H1 (cell line): ENCODE results near the gene KLHL41. TPM values are rescaled to one million over a fixed set of nuclear protein-coding genes. Genes with fewer than 3 reads are reported as not detected.

Source experiments
- CTCF ChIA-PET: fragments of 300-600 bp; sonication (Branson Sonifier 250); formaldehyde crosslinking; loops from one replicate; lab custom pipeline; 2021; ENCODE audit not compliant: partially characterized antibody; lab: Charles Lee
- POLR2A ChIA-PET: fragments of 300-600 bp; sonication (Branson Sonifier 250); formaldehyde crosslinking; loops from one replicate; lab custom pipeline; 2021; ENCODE audit warnings: inconsistent platforms; ENCODE audit not compliant: partially characterized antibody; lab: Charles Lee
- DNase-seq, 2 experiments: peaks; one replicate each; pipeline versions ENCODE4 v3.0.0 to v3.0.0-alpha.2; 2010 to 2022; ENCODE audit warnings: low spot score in 2 of 2, low read depth in 1 of 2, mixed read lengths in 1 of 2
- FAIRE-seq: peaks from 2 replicates; lab custom pipeline; 2011; peaks lifted over from hg19 to GRCh38; lab: Jason Lieb, UNC
- H2AFZ ChIP-seq: 2 replicates; pipeline ENCODE4 v1.8.1; 2012; ENCODE audit warnings: low read length, inconsistent platforms
- H2AK5ac ChIP-seq: 2 replicates; pipeline ENCODE4 v1.6.1; 2013; ENCODE audit warnings: low read depth, low read length
- H2BK120ac ChIP-seq: replicated peaks from 2 replicates; pipeline ENCODE3; 2013; ENCODE audit warnings: low read depth, low read length, inconsistent platforms
- H2BK12ac ChIP-seq: 2 replicates; pipeline ENCODE4 v1.6.1; 2013; ENCODE audit warnings: low read depth, low read length
- H2BK15ac ChIP-seq: 2 replicates; pipeline ENCODE4 v1.6.1; 2013; ENCODE audit warnings: low read length
- H2BK20ac ChIP-seq: 2 replicates; pipeline ENCODE4 v1.6.1; 2013; ENCODE audit warnings: low read length
- H2BK5ac ChIP-seq: 2 replicates; pipeline ENCODE4 v1.6.1; 2013; ENCODE audit warnings: low read depth, low read length
- H3K14ac ChIP-seq: 2 replicates; pipeline ENCODE4 v1.6.1; 2013; ENCODE audit warnings: inconsistent platforms; ENCODE audit not compliant: insufficient read length
- H3K18ac ChIP-seq: 2 replicates; pipeline ENCODE4 v1.6.1; 2013; ENCODE audit warnings: low read length; ENCODE audit errors: extremely low read depth
- H3K23ac ChIP-seq: 2 replicates; pipeline ENCODE4 v1.6.1; 2013; ENCODE audit warnings: inconsistent platforms; ENCODE audit not compliant: insufficient read length
- H3K23me2 ChIP-seq: 2 replicates; pipeline ENCODE4 v1.6.1; 2013; ENCODE audit warnings: low read depth, low read length
- H3K27ac ChIP-seq: 2 replicates; pipeline ENCODE4 v1.6.1; 2011; ENCODE audit warnings: low read depth, low read length, inconsistent platforms
- H3K27me3 ChIP-seq, 4 experiments: replicated peaks in 1 of 4; 1 replicate in 1 of 4; 2 replicates in 3 of 4; pipeline versions ENCODE4 v1.6.1 to v1.8.1; 2011 to 2013; ENCODE audit warnings: low read length in 3 of 4, mild to moderate bottlenecking in 3 of 4, inconsistent platforms in 2 of 4, mixed read lengths in 2 of 4, moderate library complexity in 1 of 4; ENCODE audit not compliant: control insufficient read depth in 3 of 4, insufficient read depth in 3 of 4; ENCODE audit errors: extremely low read depth in 1 of 4
- H3K36me3 ChIP-seq, 4 experiments: 2 replicates each; pipeline versions ENCODE4 v1.6.1 to v1.8.1; 2011 to 2013; ENCODE audit warnings: mild to moderate bottlenecking in 4 of 4, low read length in 3 of 4, moderate library complexity in 2 of 4, control low read depth in 1 of 4, inconsistent platforms in 1 of 4; ENCODE audit not compliant: insufficient read depth in 4 of 4, control insufficient read depth in 2 of 4
- H3K4ac ChIP-seq: replicated peaks from 2 replicates; pipeline ENCODE3; 2013; ENCODE audit warnings: low read length, low read depth, mixed read lengths, inconsistent platforms; ENCODE audit not compliant: insufficient read length
- H3K4me1 ChIP-seq, 4 experiments: replicated peaks in 1 of 4; 1 replicate in 1 of 4; 2 replicates in 3 of 4; pipeline versions ENCODE4 v1.6.1 to v1.8.1; 2011 to 2013; ENCODE audit warnings: low read length in 3 of 4, inconsistent platforms in 2 of 4, mixed read lengths in 1 of 4; ENCODE audit not compliant: insufficient read depth in 4 of 4, control insufficient read depth in 3 of 4
- H3K4me2 ChIP-seq, 2 experiments: 2 replicates each; pipeline versions ENCODE4 v1.6.1 to v1.8.1; 2011 to 2013; ENCODE audit warnings: low read depth in 2 of 2, low read length in 2 of 2, control low read depth in 1 of 2, inconsistent platforms in 1 of 2, mild to moderate bottlenecking in 1 of 2; ENCODE audit not compliant: insufficient read depth in 1 of 2
- H3K4me3 ChIP-seq, 4 experiments: fragments of 200-600, 300-600 bp in 1 of 4; sonication (generic), shearing (Covaris generic), sonication (Bioruptor Twin) in 1 of 4; 2 replicates each; pipeline versions ENCODE4 v1.5.1 to v1.8.1; 2011 to 2016; ENCODE audit warnings: low read length in 4 of 4, low read depth in 3 of 4, control low read depth in 2 of 4, inconsistent platforms in 2 of 4, mild to moderate bottlenecking in 2 of 4, mixed read lengths in 1 of 4, moderate library complexity in 1 of 4; ENCODE audit not compliant: insufficient read depth in 2 of 4; ENCODE audit errors: extremely low read depth in 1 of 4
- H3K56ac ChIP-seq: replicated peaks from 2 replicates; pipeline ENCODE3; 2013; ENCODE audit warnings: low read depth, mild to moderate bottlenecking, mixed read lengths, low read length, inconsistent platforms; ENCODE audit not compliant: insufficient read length
- H3K79me1 ChIP-seq: 2 replicates; pipeline ENCODE4 v1.6.1; 2013; ENCODE audit warnings: low read depth, low read length, control low read depth
- H3K79me2 ChIP-seq, 2 experiments: 2 replicates each; pipeline versions ENCODE4 v1.6.1 to v1.8.1; 2012 to 2013; ENCODE audit warnings: low read length in 2 of 2, mild to moderate bottlenecking in 2 of 2, inconsistent platforms in 1 of 2; ENCODE audit not compliant: insufficient read depth in 2 of 2, control insufficient read depth in 1 of 2
- H3K9ac ChIP-seq, 4 experiments: replicated peaks in 1 of 4; 1 replicate in 1 of 4; 2 replicates in 3 of 4; pipeline versions ENCODE4 v1.6.1 to v1.8.1; 2011 to 2013; ENCODE audit warnings: low read depth in 3 of 4, low read length in 3 of 4, control low read depth in 2 of 4, mild to moderate bottlenecking in 2 of 4, moderate library complexity in 2 of 4, inconsistent platforms in 1 of 4; ENCODE audit errors: extremely low read depth in 1 of 4
- H3K9me3 ChIP-seq, 2 experiments: 2 replicates each; pipeline versions ENCODE4 v1.6.1 to v1.8.1; 2012 to 2013; ENCODE audit warnings: mild to moderate bottlenecking in 2 of 2, moderate library complexity in 2 of 2, control low read depth in 1 of 2, inconsistent platforms in 1 of 2, low read depth in 1 of 2, low read length in 1 of 2, mixed read lengths in 1 of 2; ENCODE audit not compliant: insufficient read depth in 2 of 2
- H4K20me1 ChIP-seq, 2 experiments: replicated peaks in 1 of 2; 2 replicates each; pipeline versions ENCODE3 to v1.8.1; 2011 to 2013; ENCODE audit warnings: inconsistent platforms in 2 of 2, low read length in 2 of 2, mild to moderate bottlenecking in 1 of 2; ENCODE audit not compliant: insufficient read depth in 2 of 2, control insufficient read depth in 1 of 2
- H4K5ac ChIP-seq: 2 replicates; pipeline ENCODE4 v1.6.1; 2013; ENCODE audit warnings: low read length, low read depth, mixed read lengths, inconsistent platforms; ENCODE audit not compliant: insufficient read length
- H4K8ac ChIP-seq: 2 replicates; pipeline ENCODE4 v1.8.0; 2013; ENCODE audit warnings: mild to moderate bottlenecking, moderate library complexity, low read length, inconsistent platforms; ENCODE audit not compliant: insufficient read depth; ENCODE audit errors: extremely low read depth
- H4K91ac ChIP-seq: replicated peaks from 2 replicates; pipeline ENCODE3; 2013; ENCODE audit warnings: low read length, mixed read lengths, inconsistent platforms; ENCODE audit not compliant: insufficient read length
- CREB1 ChIP-seq: IDR thresholded peaks from 2 replicates; pipeline ENCODE4 v1.6.1; 2012; ENCODE audit warnings: inconsistent platforms
- FOSL1 ChIP-seq: IDR thresholded peaks from 2 replicates; pipeline ENCODE4 v1.6.1; 2011; ENCODE audit warnings: mild to moderate bottlenecking, low read depth, low read length, moderate library complexity; ENCODE audit not compliant: insufficient read depth
- GABPA ChIP-seq: IDR thresholded peaks from 2 replicates; pipeline ENCODE4 v1.6.1; 2011; ENCODE audit warnings: mild to moderate bottlenecking, low read length, moderate library complexity, borderline replicate concordance; ENCODE audit not compliant: insufficient read depth
- KDM4A ChIP-seq: IDR thresholded peaks from one replicate; pipeline ENCODE4 v1.7.1; 2012; ENCODE audit warnings: low read depth, mild to moderate bottlenecking, moderate library complexity, low read length, inconsistent platforms; ENCODE audit not compliant: severe bottlenecking
- SIRT6 ChIP-seq: IDR thresholded peaks from one replicate; pipeline ENCODE4 v1.7.1; 2012; ENCODE audit warnings: low read length, inconsistent platforms
- SP4 ChIP-seq: IDR thresholded peaks from 2 replicates; pipeline ENCODE4 v1.6.1; 2012; ENCODE audit warnings: low read length, inconsistent platforms
- WGBS, 2 experiments: shearing (Covaris generic) in 1 of 2; methylation state at CpG; one replicate each; pipeline versions ENCODE4 v1.1.6 to v1.1.7; 2013 to 2015; ENCODE audit warnings: low lambda C conversion rate in 2 of 2, mixed read lengths in 2 of 2, inconsistent platforms in 1 of 2, low coverage in 1 of 2, missing lambda C conversion rate in 1 of 2; ENCODE audit not compliant: insufficient replicate concordance in 2 of 2, insufficient coverage in 1 of 2, insufficient read length in 1 of 2; ENCODE audit errors: extremely low coverage in 1 of 2, missing lambda C conversion rate in 1 of 2; 5-methylcytosine and 5-hydroxymethylcytosine counted together
- polyA plus RNA-seq, 7 experiments: library from polyadenylated mRNA; depleted of rRNA in 3 of 7; stranded (reverse) in 5 of 7; unstranded in 2 of 7; fragments of >200 nt in 5 of 7; fragments of 200-250 nt in 2 of 7; gene quantifications; 1 replicate in 5 of 7; 2 replicates in 1 of 7; 4 replicates in 1 of 7; pipeline versions ENCODE4 v1.2.1 to v1.2.3, GENCODE V29; 2011 to 2013; ENCODE audit warnings: missing spikeins in 2 of 7, mixed read lengths in 2 of 7
- total RNA-seq: library from RNA; stranded (reverse); fragmentation: NEBNext Ultra II Directional; extraction: Animal tissue kit (Norgen Biotek cat#: 25700); gene quantifications from 2 replicates; pipeline ENCODE4 v1.2.1, GENCODE V29; 2021

KLHL41 gene
- total and polyA plus RNA-seq, 2 of the 8 experiments (the other 6 are each of a cell fraction or from before 2014, with no cell fraction given) = not detected

GRCh38 chr2:169510496-169510895, 994 bp downstream of the KLHL41 start:
- Histone ChIP-seq H3K56ac (no peak overlapping the region), H3K4ac (no peak overlapping the region), H2BK20ac (no peak overlapping the region), H3K4me2 (no peak overlapping the region), H3K79me1 (no peaks in the 10 kb centered on the region), H2BK120ac (no peak overlapping the region), H2BK5ac (no peak overlapping the region), H3K14ac (no peak overlapping the region), H4K8ac (no peak overlapping the region), H3K9ac (no peak overlapping the region), H3K27me3 (no peaks in the 10 kb centered on the region), H3K4me1 (peaks cover 0 to 2% (median 0%) of the 10 kb centered on the region in 4 experiments; a peak in 2 of 7 replicates), H2BK12ac (no peak overlapping the region), H3K27ac (no peak overlapping the region), H2BK15ac (no peak overlapping the region), H3K79me2 (no peaks in the 10 kb centered on the region), H4K20me1 (no peaks in the 10 kb centered on the region), H3K23ac (no peak overlapping the region), H2AK5ac (no peak overlapping the region), H4K91ac (no peak overlapping the region), H3K4me3 (no peak overlapping the region), H3K23me2 (no peaks in the 10 kb centered on the region), H3K9me3 (peaks cover 0 to 2% of the 10 kb centered on the region in 2 experiments; a peak in 1 of 4 replicates), H2AFZ (no peak overlapping the region), H3K18ac (no peak overlapping the region), H3K36me3 (no peaks in the 10 kb centered on the region; a peak in 1 of 8 replicates), H4K5ac (no peak overlapping the region)
- TF ChIP-seq CREB1 (0 out of 2 replicates have a peak, but pooled peaks have one; percentile 25), SP4 (no peak), FOSL1 (no peak), KDM4A (no peak), GABPA (no peak), SIRT6 (no peak)
- 85% methylated on average over 4 of the region's 4 CpGs; no CpG with 5 or more reads in 1 of the 2 experiments for WGBS, 2 experiments
- FAIRE-seq (no peak), DNase-seq (no peak)
- ChIA-PET CTCF (no interaction called here), POLR2A (no interaction called here)
